HepG2 (cell line): ENCODE results near the gene RCN1. TPM values are rescaled to one million over a fixed set of nuclear protein-coding genes. Genes with fewer than 3 reads are reported as not detected.

ENCODE experiments used
- CEBPB ChIP-seq: IDR thresholded peaks from 2 replicates; pipeline ENCODE4 v1.6.1; 2011; ENCODE audit warnings: low read depth, low read length, improper control_type of control experiment, borderline replicate concordance
- CREM ChIP-seq, 2 experiments: sonication (generic) in 1 of 2; formaldehyde crosslinking in 1 of 2; IDR thresholded peaks; 2 replicates each; pipeline versions ENCODE4 v1.4.0 to v1.6.1; 2016 to 2020; ENCODE audit warnings: antibody characterized with exemption in 1 of 2, mild to moderate bottlenecking in 1 of 2, missing genetic modification reagents in 1 of 2
- EEA1 ChIP-seq: sonication (generic); formaldehyde crosslinking; IDR thresholded peaks from 2 replicates; pipeline ENCODE4 v1.5.1; 2020; ENCODE audit warnings: mild to moderate bottlenecking, missing genetic modification reagents, borderline replicate concordance
- EHMT2 ChIP-seq: fragments of 200-600 bp; sonication (generic); IDR thresholded peaks from 2 replicates; pipeline ENCODE4 v1.7.0; 2017; ENCODE audit warnings: antibody characterized with exemption, low read depth, low read length, borderline replicate concordance
- ELF3 ChIP-seq: IDR thresholded peaks from 2 replicates; pipeline ENCODE4 v1.6.1; 2016; ENCODE audit warnings: missing genetic modification reagents, missing compliant biosample characterization
- HMG20A ChIP-seq: IDR thresholded peaks from 2 replicates; pipeline ENCODE4 v1.6.1; 2016; ENCODE audit warnings: borderline replicate concordance
- HNRNPL ChIP-seq: fragments of 200-400 bp; formaldehyde crosslinking; IDR thresholded peaks from 2 replicates; pipeline ENCODE4 v1.6.1; 2017; ENCODE audit warnings: mild to moderate bottlenecking, low read depth, low read length
- MED1 ChIP-seq: sonication (generic); formaldehyde crosslinking; IDR thresholded peaks from 2 replicates; pipeline ENCODE4 v1.4.0; 2020; ENCODE audit warnings: missing genetic modification reagents
- NR2C2 ChIP-seq: sonication (generic); formaldehyde crosslinking; IDR thresholded peaks from 2 replicates; pipeline ENCODE4 v1.4.0; 2020; ENCODE audit warnings: missing genetic modification reagents, mild to moderate bottlenecking, moderate library complexity, borderline replicate concordance
- ONECUT2 ChIP-seq: sonication (generic); formaldehyde crosslinking; IDR thresholded peaks from 2 replicates; pipeline ENCODE4 v1.4.0; 2020; ENCODE audit warnings: missing genetic modification reagents
- PAWR ChIP-seq: sonication (generic); formaldehyde crosslinking; IDR thresholded peaks from 2 replicates; pipeline ENCODE4 v1.4.0; 2020; ENCODE audit warnings: missing genetic modification reagents, mild to moderate bottlenecking, borderline replicate concordance
- REL ChIP-seq: sonication (generic); formaldehyde crosslinking; conservative IDR thresholded peaks from 2 replicates; pipeline ENCODE4 v1.8.0; 2022; ENCODE audit warnings: mild to moderate bottlenecking, missing genetic modification reagents, moderate library complexity
- SIX4 ChIP-seq: sonication (generic); formaldehyde crosslinking; IDR thresholded peaks from 2 replicates; pipeline ENCODE4 v1.4.0; 2020; ENCODE audit warnings: missing genetic modification reagents
- SNAI1 ChIP-seq: sonication (generic); formaldehyde crosslinking; IDR thresholded peaks from 2 replicates; pipeline ENCODE4 v1.5.0; 2020; ENCODE audit warnings: mild to moderate bottlenecking, missing genetic modification reagents, borderline replicate concordance
- TEAD3 ChIP-seq: optimal IDR thresholded peaks from 2 replicates; pipeline ENCODE3; 2016; ENCODE audit warnings: borderline replicate concordance
- ZBTB10 ChIP-seq: sonication (generic); formaldehyde crosslinking; IDR thresholded peaks from 2 replicates; pipeline ENCODE4 v1.4.0; 2020; ENCODE audit warnings: missing genetic modification reagents, borderline replicate concordance
- polyA plus RNA-seq, 8 experiments: library from polyadenylated mRNA; depleted of rRNA in 3 of 8; stranded (reverse) in 7 of 8; unstranded in 1 of 8; fragments of >200 nt; fragmentation: Illumina TruSeq in 4 of 8; extraction: Trizol in 4 of 8; gene quantifications; 2 replicates each; pipeline versions ENCODE4 v1.2.1 to v1.2.3, GENCODE V29; 2011 to 2016; ENCODE audit warnings: low read depth in 4 of 8, missing spikeins in 1 of 8, mixed read lengths in 1 of 8; ENCODE audit not compliant: insufficient read depth in 1 of 8
- total RNA-seq, 5 experiments: library from RNA; depleted of rRNA; stranded (reverse); fragments of >200 nt; fragmentation: Illumina TruSeq; extraction: Trizol; gene quantifications; 2 replicates each; pipeline ENCODE4 v1.2.3, GENCODE V29; 2016; ENCODE audit warnings: low read depth in 1 of 5
- TF ChIP-seq, protein P1 (sequence below): sonication (generic); formaldehyde crosslinking; IDR thresholded peaks from 2 replicates; pipeline ENCODE4 v1.4.0; 2020; ENCODE audit warnings: missing genetic modification reagents
- TF ChIP-seq, protein P2 (sequence below): sonication (generic); formaldehyde crosslinking; IDR thresholded peaks from 2 replicates; pipeline ENCODE4 v1.4.0; 2020; ENCODE audit warnings: mild to moderate bottlenecking, missing genetic modification reagents

The RCN1 gene
- total and polyA plus RNA-seq, 2 of the 13 experiments (the other 11 are each of a cell fraction or from before 2014, with no cell fraction given), result 22.0 to 28.5 TPM

GRCh38 chr11:32118025-32118974, 27.4 kb downstream of the RCN1 start (continued):
- peak; percentile 74; the same call in 1 of the 2 replicates for TF ChIP-seq HMG20A (CRISPR knock-in tag)
- no peak for TF ChIP-seq HNRNPL
- TF ChIP-seq TEAD3 (CRISPR knock-in tag), result peak; percentile 43
- TF ChIP-seq ELF3 (CRISPR knock-in tag), result peak; percentile 34; the same call in 1 of the 2 replicates
- TF ChIP-seq ONECUT2 (CRISPR knock-in tag), result no peak
- TF ChIP-seq, protein P1, sequence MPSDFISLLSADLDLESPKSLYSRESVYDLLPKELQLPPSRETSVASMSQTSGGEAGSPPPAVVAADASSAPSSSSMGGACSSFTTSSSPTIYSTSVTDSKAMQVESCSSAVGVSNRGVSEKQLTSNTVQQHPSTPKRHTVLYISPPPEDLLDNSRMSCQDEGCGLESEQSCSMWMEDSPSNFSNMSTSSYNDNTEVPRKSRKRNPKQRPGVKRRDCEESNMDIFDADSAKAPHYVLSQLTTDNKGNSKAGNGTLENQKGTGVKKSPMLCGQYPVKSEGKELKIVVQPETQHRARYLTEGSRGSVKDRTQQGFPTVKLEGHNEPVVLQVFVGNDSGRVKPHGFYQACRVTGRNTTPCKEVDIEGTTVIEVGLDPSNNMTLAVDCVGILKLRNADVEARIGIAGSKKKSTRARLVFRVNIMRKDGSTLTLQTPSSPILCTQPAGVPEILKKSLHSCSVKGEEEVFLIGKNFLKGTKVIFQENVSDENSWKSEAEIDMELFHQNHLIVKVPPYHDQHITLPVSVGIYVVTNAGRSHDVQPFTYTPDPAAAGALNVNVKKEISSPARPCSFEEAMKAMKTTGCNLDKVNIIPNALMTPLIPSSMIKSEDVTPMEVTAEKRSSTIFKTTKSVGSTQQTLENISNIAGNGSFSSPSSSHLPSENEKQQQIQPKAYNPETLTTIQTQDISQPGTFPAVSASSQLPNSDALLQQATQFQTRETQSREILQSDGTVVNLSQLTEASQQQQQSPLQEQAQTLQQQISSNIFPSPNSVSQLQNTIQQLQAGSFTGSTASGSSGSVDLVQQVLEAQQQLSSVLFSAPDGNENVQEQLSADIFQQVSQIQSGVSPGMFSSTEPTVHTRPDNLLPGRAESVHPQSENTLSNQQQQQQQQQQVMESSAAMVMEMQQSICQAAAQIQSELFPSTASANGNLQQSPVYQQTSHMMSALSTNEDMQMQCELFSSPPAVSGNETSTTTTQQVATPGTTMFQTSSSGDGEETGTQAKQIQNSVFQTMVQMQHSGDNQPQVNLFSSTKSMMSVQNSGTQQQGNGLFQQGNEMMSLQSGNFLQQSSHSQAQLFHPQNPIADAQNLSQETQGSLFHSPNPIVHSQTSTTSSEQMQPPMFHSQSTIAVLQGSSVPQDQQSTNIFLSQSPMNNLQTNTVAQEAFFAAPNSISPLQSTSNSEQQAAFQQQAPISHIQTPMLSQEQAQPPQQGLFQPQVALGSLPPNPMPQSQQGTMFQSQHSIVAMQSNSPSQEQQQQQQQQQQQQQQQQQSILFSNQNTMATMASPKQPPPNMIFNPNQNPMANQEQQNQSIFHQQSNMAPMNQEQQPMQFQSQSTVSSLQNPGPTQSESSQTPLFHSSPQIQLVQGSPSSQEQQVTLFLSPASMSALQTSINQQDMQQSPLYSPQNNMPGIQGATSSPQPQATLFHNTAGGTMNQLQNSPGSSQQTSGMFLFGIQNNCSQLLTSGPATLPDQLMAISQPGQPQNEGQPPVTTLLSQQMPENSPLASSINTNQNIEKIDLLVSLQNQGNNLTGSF (CRISPR knock-in tag), result no peak
- TF ChIP-seq NR2C2 (CRISPR knock-in tag), result peak; percentile 41; the same call in 1 of the 2 replicates
- 0 out of 2 replicates have a peak, but pooled peaks have one; percentile 17 for TF ChIP-seq MED1
- peak; percentile 71; the same call in 1 of the 2 replicates for TF ChIP-seq CEBPB
- TF ChIP-seq EHMT2, result peak; percentile 40; the same call in 1 of the 2 replicates
- no peak for TF ChIP-seq REL (CRISPR knock-in tag)
- TF ChIP-seq SNAI1, result no peak
- TF ChIP-seq PAWR (CRISPR knock-in tag), result no peak
- no peak for TF ChIP-seq ZBTB10 (CRISPR knock-in tag)
- peak; percentile 48 for TF ChIP-seq CREM (IDR thresholded peaks at IDR 0.05)
- no peak for TF ChIP-seq CREM (CRISPR knock-in tag; IDR thresholded peaks at IDR 0.05)
- no peak for TF ChIP-seq EEA1 (CRISPR knock-in tag)
- TF ChIP-seq, protein P2, sequence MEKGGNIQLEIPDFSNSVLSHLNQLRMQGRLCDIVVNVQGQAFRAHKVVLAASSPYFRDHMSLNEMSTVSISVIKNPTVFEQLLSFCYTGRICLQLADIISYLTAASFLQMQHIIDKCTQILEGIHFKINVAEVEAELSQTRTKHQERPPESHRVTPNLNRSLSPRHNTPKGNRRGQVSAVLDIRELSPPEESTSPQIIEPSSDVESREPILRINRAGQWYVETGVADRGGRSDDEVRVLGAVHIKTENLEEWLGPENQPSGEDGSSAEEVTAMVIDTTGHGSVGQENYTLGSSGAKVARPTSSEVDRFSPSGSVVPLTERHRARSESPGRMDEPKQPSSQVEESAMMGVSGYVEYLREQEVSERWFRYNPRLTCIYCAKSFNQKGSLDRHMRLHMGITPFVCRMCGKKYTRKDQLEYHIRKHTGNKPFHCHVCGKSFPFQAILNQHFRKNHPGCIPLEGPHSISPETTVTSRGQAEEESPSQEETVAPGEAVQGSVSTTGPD (CRISPR knock-in tag), result no peak
- TF ChIP-seq SIX4 (CRISPR knock-in tag), result no peak
